Measurements from ENCODE around the gene DPEP1. TPM values are rescaled to one million over a fixed set of nuclear protein-coding genes. Genes with fewer than 3 reads are reported as not detected.

DPEP1 gene
- total RNA-seq, 1 experiment from 2014 or later: 0.49 TPM

DNA sequence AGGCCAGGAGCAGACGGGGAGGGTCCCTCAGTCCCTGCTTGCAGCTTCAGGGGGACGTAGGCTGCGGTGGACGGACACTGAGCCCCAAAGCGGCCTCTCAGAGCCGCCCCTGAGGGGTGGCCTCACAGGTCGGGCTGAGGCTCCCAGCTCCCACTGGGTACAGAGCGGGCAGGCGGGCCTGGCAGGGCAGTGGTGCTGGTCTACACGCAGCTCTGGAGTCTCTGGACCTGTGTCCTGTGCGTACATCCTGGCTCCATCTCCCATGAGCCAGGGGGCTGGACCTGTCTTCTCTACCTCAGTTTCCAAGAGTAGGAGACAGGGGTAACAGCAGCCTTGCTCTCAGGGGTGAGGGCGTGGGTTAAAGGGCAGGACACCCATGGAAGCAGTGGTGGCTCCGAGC is 1.7 kb downstream of the DPEP1 start:
- no TSS peak for BruUV-seq (replicated peaks)
- no peak for DNase-seq (ENCODE audit: low spot score)
- intact Hi-C loops (cut with micrococcal nuclease; ENCODE audit: unreplicated experiment): no loop called here
- Histone ChIP-seq H3K36me3 (ENCODE audit: insufficient read depth, low read length, poor library complexity, severe bottlenecking) (no peaks in the 10 kb centered on the region), H3K9me3 (ENCODE audit: low read depth, low read length, poor library complexity, severe bottlenecking) (no peaks in the 10 kb centered on the region), H3K4me3 (ENCODE audit: low read depth, low read length, poor library complexity, severe bottlenecking) (no peak overlapping the region), H3K27ac (ENCODE audit: low read depth, low read length, poor library complexity, severe bottlenecking) (no peak overlapping the region), H3K27me3 (replicated peaks; ENCODE audit: insufficient read depth, low read depth, low read length, poor library complexity) (no peaks in the 10 kb centered on the region), H3K4me1 (ENCODE audit: insufficient read depth, low read length, poor library complexity, severe bottlenecking) (peaks cover 23% of the 10 kb centered on the region)
- CTCF ChIA-PET: interaction anchor here (0.7 kb wide), 1 partner anchor 9 kb away, joined by 4 read pairs; no protein-coding TSS in a partner anchor
- POLR2A ChIA-PET (ENCODE audit: low non-redundant PET): no interaction called here
- no peak for TF ChIP-seq EZH2 (IDR thresholded peaks at IDR 0.05; ENCODE audit: borderline replicate concordance, low read depth, low read length, poor library complexity, severe bottlenecking)
- TF ChIP-seq, protein P1, sequence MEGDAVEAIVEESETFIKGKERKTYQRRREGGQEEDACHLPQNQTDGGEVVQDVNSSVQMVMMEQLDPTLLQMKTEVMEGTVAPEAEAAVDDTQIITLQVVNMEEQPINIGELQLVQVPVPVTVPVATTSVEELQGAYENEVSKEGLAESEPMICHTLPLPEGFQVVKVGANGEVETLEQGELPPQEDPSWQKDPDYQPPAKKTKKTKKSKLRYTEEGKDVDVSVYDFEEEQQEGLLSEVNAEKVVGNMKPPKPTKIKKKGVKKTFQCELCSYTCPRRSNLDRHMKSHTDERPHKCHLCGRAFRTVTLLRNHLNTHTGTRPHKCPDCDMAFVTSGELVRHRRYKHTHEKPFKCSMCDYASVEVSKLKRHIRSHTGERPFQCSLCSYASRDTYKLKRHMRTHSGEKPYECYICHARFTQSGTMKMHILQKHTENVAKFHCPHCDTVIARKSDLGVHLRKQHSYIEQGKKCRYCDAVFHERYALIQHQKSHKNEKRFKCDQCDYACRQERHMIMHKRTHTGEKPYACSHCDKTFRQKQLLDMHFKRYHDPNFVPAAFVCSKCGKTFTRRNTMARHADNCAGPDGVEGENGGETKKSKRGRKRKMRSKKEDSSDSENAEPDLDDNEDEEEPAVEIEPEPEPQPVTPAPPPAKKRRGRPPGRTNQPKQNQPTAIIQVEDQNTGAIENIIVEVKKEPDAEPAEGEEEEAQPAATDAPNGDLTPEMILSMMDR (conservative IDR thresholded peaks at IDR 0.05; ENCODE audit: low read depth, low read length): no peak

DNA sequence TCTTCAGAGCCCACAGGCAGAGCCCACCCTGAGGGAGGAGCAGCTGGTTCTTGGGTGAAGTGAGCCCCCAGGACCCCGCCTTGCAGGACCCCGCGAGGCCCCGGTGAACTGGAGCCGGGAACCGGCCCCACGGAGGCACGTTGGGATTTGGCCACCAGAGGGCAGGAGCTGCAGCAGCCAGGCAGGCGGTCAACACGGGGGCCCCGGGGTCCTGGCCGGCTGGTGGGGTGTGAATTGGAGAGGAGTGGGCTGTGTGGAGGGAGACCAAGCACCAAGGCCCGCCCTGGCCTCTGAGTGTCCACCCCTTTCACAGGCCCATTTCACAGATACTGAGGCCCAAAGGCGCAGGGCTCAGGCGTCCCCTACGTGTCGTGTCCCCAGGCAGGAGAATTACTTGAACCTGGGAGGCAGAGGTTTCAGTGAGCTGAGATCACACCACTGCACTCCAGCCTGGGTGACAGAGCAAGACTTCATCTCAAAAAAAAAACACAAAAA is 2.2 kb downstream of the DPEP1 start:
- BruUV-seq (replicated peaks): no TSS peak
- DNase-seq (ENCODE audit: low spot score): no peak
- Histone ChIP-seq H3K9me3 (ENCODE audit: low read depth, low read length, poor library complexity, severe bottlenecking) (no peaks in the 10 kb centered on the region), H3K27me3 (replicated peaks; ENCODE audit: insufficient read depth, low read depth, low read length, poor library complexity) (no peaks in the 10 kb centered on the region), H3K4me1 (ENCODE audit: insufficient read depth, low read length, poor library complexity, severe bottlenecking) (peaks cover 28% of the 10 kb centered on the region), H3K4me3 (ENCODE audit: low read depth, low read length, poor library complexity, severe bottlenecking) (no peak overlapping the region), H3K27ac (ENCODE audit: low read depth, low read length, poor library complexity, severe bottlenecking) (peak overlapping the region; percentile 49), H3K36me3 (ENCODE audit: insufficient read depth, low read length, poor library complexity, severe bottlenecking) (no peaks in the 10 kb centered on the region)
- CTCF ChIA-PET: interaction anchor here (0.7 kb wide), 1 partner anchor 10 kb away, joined by 4 read pairs; no protein-coding TSS in a partner anchor
- intact Hi-C loops (cut with micrococcal nuclease; ENCODE audit: unreplicated experiment): no loop called here
- POLR2A ChIA-PET (ENCODE audit: low non-redundant PET): no interaction called here
- TF ChIP-seq EZH2 (IDR thresholded peaks at IDR 0.05; ENCODE audit: borderline replicate concordance, low read depth, low read length, poor library complexity, severe bottlenecking): no peak
- TF ChIP-seq, protein P1 (conservative IDR thresholded peaks at IDR 0.05; ENCODE audit: low read depth, low read length): peak; percentile 60

DNA sequence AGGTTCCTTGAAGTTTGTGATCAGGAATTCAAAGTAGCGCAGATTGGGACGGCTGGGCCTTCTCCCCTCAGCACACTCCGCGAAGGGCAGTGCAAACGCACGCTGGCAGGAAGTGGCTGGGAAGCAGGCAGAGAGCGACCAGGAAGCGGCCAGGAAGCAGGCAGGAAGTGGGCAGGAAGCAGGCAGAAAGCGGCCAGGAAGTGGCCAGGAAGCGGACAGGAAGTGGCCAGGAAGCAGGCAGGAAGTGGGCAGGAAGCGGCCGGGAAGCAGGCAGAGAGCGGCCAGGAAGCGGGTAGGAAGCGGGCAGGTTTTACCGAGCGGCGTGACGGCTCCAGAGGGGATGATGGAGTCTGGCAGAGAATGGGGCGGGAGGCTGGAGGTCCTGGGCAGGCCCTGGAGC is 3.2 kb downstream of the DPEP1 start:
- intact Hi-C loops (cut with micrococcal nuclease; ENCODE audit: unreplicated experiment): no loop called here
- TF ChIP-seq, protein P1 (conservative IDR thresholded peaks at IDR 0.05; ENCODE audit: low read depth, low read length): no peak
- TF ChIP-seq EZH2 (IDR thresholded peaks at IDR 0.05; ENCODE audit: borderline replicate concordance, low read depth, low read length, poor library complexity, severe bottlenecking): no peak
- no peaks in the 10 kb centered on the region for H3K9me3 ChIP-seq (ENCODE audit: low read depth, low read length, poor library complexity, severe bottlenecking)
- no TSS peak for BruUV-seq (replicated peaks)
- no peaks in the 10 kb centered on the region for H3K27me3 ChIP-seq (replicated peaks; ENCODE audit: insufficient read depth, low read depth, low read length, poor library complexity)
- peaks cover 37% of the 10 kb centered on the region for H3K4me1 ChIP-seq (ENCODE audit: insufficient read depth, low read length, poor library complexity, severe bottlenecking)
- DNase-seq (ENCODE audit: low spot score): peak; percentile 80
- H3K36me3 ChIP-seq (ENCODE audit: insufficient read depth, low read length, poor library complexity, severe bottlenecking): no peaks in the 10 kb centered on the region
- H3K27ac ChIP-seq (ENCODE audit: low read depth, low read length, poor library complexity, severe bottlenecking): peak overlapping the region; percentile 49
- ChIA-PET CTCF (interaction anchor here (0.5 kb wide), 1 partner anchor 70 kb away, joined by 3 read pairs; the partner anchor contains the start of gene CDK10), POLR2A (ENCODE audit: low non-redundant PET) (no interaction called here)
- H3K4me3 ChIP-seq (ENCODE audit: low read depth, low read length, poor library complexity, severe bottlenecking): no peak overlapping the region
